Posterior vena cava (tissue), 2 donors: Measurements from ENCODE around the gene OR4M1. TPM values are rescaled to one million over a fixed set of nuclear protein-coding genes. Genes with fewer than 3 reads are reported as not detected.
"Not testable (repeated sequence)": the region's sequence is repeated elsewhere in the genome, so short reads cannot be mapped to it uniquely, and the experiment has no call there.

Source experiments
- DNase-seq: peaks from one replicate; pipeline ENCODE4 v3.0.0-alpha.2; 2020; ENCODE audit warnings: low spot score
- intact Hi-C, 2 donors: fragments of 100-400 bp; cut with DNase I; formaldehyde crosslinking; loops; one replicate each; pipeline versions ENCODE4 v1.14.1 to v1.14.2; 2022 to 2023
- long read RNA-seq, 2 donors: library from polyadenylated mRNA; unstranded; transcript quantifications; one replicate each; pipeline ENCODE4 v2.0.0, GENCODE V29; 2020 to 2021
- total RNA-seq, 2 donors: library from RNA; stranded (reverse); fragmentation: NEBNext Ultra II Directional; extraction: Animal tissue kit (Norgen Biotek cat#: 25700); gene quantifications; one replicate each; pipeline ENCODE4 v1.2.1, GENCODE V29; 2021
- donor health status: DM: yes; HTN: yes; CAD: no.
- donor health status: DM: yes; HTN: yes; CAD: no.

OR4M1 gene, protein sequence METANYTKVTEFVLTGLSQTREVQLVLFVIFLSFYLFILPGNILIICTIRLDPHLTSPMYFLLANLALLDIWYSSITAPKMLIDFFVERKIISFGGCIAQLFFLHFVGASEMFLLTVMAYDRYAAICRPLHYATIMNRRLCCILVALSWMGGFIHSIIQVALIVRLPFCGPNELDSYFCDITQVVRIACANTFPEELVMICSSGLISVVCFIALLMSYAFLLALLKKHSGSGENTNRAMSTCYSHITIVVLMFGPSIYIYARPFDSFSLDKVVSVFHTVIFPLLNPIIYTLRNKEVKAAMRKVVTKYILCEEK
- not detected for total RNA-seq
- long read RNA-seq, donor 1, result 0 reads
- long read RNA-seq, donor 2, result 0 reads

DNA sequence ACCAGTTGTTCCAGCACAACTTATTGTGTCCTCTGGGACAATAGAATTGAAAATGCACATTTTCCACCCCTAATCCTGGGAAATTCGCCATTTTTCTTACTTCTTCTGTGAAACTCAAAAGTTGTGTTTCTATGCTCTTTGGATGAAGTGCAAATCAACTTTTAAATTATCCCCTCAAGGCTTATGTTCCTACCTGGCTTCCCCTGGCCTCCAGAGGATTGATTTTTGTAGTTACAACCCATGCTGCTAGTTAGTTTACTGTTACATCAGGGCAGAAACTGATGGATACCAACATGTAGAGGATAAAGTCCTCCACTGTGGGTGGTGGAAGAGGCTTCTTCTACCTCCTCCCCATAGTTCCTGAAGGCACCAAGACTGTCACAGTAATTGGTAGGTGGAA is at the start of gene OR4M1:
OR4M1 (plus strand) TSS at position 301 of the 400 bp plus-strand sequence. CDS start 6,819 bp downstream, outside the sequence.
- DNase-seq, intact Hi-C loops: not testable (repeated sequence)

GRCh38 chr14:19729359-19729758 is 43.9 kb upstream of the OR4M1 start:
- no peak for DNase-seq
- intact Hi-C loops, result no loop called here

DNA sequence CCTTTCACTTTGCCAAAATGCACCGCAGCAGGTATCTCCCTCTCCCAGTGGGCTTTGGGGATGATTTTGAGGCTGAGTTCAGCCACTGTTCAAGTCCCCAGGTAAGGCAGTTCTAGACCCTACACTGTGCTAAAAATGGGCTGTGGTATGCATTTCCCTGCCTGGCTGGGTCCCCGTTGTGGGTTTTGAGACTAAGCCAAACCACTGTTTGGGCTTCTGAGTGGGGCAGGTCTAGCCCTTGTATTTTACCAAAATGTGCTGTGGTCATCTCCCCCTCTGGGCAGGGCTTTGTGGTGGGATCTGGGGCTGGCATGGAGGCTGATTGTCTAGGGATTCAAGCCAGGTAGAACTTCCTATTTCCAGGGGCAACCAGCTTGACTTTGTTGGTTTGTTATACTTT is 43.5 kb upstream of the OR4M1 start:
- DNase-seq, result no peak
- intact Hi-C loops, result no loop called here

- intact Hi-C loops, DNase-seq: not testable (repeated sequence)
Observed at GRCh38 chr14:19733893-19734292, 39.4 kb upstream of the OR4M1 start.

- DNase-seq, result no peak
- intact Hi-C loops, result no loop called here
Observed at GRCh38 chr14:19743256-19743655, 30.0 kb upstream of the OR4M1 start, which contains the start of gene OR4Q3. Gene OR4Q3, plus strand, starts transcription at chr14:19743571.

DNA sequence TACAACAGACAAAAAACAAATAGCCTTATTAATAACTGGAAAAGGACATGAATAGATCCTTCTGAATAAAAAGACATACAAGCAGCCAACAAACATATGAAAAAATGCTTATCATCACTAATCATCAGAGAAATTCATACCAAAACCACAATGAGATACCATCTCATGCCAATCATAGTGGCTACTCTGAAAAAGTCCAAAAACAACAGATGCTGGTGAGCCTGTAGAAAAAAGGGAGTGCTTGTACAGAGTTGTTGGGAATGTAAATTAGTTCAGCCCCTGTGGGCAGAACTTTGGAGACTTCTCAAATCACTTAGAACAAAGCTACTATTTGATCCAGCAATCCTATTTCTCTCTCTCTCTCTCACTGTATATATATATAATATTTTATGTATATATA is 21.0 kb upstream of the OR4M1 start:
- intact Hi-C loops, DNase-seq: not testable (repeated sequence)

- intact Hi-C loops, result no loop called here
Observed at GRCh38 chr14:19754172-19754571, 19.1 kb upstream of the OR4M1 start.

DNA sequence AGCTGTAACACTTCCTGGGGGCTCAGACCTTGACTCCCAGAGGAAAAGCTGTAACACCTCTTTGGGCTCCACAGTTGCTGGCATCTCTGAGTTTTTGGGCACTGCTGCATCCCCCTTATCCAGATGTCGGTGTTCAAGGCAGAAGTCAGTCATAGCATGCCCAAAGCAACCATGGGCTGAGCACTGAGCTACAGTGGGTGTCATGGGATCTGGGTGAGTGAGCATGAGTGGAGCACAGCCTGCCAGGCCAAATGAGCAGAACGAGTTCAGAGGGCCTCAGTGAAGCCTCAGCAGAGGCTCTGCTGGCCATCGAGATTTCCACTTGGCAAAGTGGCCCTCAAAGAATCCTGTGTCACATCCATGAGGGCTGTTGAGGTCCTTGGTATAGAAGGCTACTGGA is 1.8 kb upstream of the OR4M1 start:
- DNase-seq, intact Hi-C loops: not testable (repeated sequence)

More at GRCh38 chr14:19754172-19754571, 19.1 kb upstream of the OR4M1 start:
- DNase-seq, result no peak

- no peak for DNase-seq
- intact Hi-C loops, result no loop called here
Observed at GRCh38 chr14:19771895-19772430, 1.3 kb upstream of the OR4M1 start.

GRCh38 chr14:19772454-19772853 is 850 bp upstream of the OR4M1 start:
- intact Hi-C loops, DNase-seq: not testable (repeated sequence)

- intact Hi-C loops, result no loop called here
- DNase-seq, result no peak
Observed at GRCh38 chr14:19775587-19775986, 2.3 kb downstream of the OR4M1 start.

GRCh38 chr14:19785848-19786247 is 12.5 kb downstream of the OR4M1 start:
- DNase-seq, intact Hi-C loops: not testable (repeated sequence)

DNA sequence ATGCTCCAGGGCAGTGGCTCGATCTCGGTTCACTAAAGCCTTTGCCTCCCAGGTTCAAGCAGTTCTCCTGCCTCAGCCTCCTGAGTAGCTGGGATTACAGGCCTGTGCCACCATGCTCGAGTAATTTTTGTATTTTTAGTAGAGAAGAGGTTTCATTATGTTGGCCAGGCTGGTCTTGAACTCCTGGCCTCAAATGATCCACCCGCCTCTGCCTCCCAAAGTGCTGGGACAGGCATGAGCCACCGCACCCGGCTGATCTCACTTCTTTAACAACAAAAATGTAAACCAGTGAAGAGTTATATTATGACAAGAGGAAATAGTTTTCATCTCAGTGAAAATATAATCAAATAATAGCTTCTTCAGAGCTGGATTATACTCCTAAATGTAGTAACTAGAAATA is 14.0 kb downstream of the OR4M1 start:
- DNase-seq, intact Hi-C loops: not testable (repeated sequence)

DNA sequence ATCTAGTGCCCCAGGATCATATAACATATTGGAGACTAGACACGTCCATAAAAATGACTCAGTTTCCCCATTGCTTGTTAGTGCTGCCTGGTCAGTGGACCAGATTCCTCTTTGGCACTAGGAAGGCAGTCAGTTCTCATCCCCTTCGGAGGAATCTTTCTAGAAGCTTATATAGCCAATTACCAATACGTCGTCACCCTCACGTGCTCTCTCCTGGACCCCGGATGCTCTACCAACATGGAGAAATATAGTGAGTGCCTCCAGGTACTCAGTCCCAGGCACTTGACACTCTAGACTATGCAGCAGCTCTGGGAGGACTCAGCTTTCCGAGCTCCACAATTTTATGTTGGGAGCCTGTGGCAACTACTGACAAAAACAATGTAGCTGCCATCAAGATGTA is 14.8 kb downstream of the OR4M1 start:
- intact Hi-C loops, DNase-seq: not testable (repeated sequence)

DNA sequence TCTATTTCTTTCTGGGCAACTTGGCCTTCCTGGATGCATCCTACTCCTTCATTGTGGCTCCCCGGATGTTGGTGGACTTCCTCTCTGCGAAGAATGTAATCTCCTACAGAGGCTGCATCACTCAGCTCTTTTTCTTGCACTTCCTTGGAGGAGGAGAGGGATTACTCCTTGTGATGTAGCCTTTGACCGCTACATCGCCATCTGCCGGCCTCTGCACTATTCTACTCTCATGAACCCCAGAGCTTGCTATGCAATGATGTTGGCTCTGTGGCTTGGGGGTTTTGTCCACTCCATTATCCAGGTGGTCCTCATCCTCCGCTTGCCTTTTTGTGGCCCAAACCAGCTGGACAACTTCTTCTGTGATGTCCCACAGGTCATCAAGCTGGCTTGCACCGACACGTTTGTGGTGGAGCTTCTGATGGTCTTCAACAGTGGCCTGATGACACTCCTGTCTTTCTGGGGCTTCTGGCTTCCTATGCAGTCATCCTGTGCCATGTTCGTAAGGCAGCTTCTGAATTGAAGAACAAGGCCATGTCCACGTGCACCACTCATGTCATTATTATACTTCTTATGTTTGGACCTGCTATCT is 23.3 kb downstream of the OR4M1 start:
- DNase-seq, intact Hi-C loops: not testable (repeated sequence)

DNA sequence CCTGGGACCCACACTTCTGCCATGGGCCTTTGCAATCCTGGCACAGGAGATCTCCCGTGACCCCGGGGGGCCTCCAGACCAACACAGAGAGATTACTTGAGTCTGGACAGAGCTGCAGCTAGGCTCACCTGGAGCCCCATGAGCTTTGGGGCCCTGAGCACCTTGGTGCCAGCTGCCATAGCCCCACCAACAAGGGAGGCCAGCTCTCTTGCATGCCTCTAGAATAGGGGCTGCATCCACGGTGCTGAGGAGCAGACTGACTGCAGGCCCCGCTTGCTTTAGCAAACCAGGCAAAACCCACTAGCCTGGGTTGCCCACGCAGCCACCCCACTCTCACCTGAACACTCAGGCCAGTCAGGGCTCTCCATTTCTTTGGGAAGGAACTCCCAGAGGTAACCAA is 26.6 kb downstream of the OR4M1 start:
- DNase-seq, result no peak
- intact Hi-C loops, result no loop called here

DNA sequence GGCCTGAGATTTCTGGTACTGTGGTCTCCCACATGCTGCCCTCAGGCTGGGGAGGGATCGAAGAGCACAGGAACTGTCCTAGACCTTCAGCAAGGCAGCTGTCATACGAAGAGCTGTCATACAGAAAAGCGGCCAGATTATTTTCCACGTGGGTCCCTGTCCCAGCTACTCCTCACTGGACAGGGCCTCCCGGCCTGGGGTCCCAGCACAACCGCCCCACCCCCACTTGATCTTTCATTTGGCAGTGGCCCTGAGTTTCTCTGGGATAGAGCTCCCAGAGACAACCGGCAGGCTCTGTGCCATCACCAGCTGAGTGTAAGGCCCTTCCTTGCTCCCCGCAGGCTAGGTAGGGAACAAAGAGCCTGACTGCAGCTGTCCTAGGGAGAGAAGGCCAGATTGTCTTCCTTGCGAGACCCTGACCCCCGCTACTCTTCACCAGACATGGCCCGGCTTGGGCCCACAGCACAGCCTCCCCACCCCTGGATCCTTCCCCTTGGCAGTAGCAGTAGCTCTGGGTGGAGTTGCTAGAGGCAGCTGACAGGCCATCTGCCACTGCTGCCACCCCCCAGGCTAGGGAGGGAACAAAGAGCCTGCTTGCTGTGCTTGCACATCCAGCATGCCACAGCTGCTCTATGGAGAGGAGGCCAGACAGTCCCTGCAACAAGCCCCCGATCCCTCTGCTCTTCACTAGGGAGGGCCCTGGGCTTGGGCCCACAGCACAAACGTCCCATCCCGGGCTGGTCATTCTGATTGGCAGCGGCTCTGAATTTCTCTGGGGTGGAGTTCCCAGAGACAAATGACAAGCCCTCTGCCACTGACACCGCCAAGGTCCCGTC is 27.2 kb downstream of the OR4M1 start:
- intact Hi-C loops, result no loop called here
- DNase-seq, result no peak

- no peak for DNase-seq
- intact Hi-C loops, result no loop called here
Observed at GRCh38 chr14:19801118-19801464, 27.8 kb downstream of the OR4M1 start.

DNA sequence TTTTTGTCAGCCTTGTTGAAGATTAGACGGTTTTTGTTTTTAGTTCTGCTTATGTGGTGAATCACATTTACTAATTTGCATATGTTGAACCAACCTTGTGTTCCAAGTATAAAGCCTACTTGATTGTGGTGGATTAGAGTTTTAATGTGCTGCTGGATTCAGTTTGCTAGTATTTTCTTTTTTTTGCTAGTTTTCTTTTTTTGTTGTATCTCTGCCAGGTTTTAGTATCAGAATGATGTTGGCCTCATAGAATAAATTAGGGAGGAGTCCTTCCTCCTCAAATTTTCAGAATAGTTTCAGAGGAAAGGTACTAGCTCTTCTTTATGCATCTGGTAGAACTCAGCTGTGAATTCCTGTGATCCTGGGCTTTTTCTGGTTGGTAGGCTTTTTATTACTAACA is 30.2 kb downstream of the OR4M1 start, which contains the start of gene OR4N2:
OR4N2 (plus strand) TSS at position 301 of the 400 bp plus-strand sequence. CDS start 23,679 bp downstream, outside the sequence.
- intact Hi-C loops, DNase-seq: not testable (repeated sequence)
